Activated naive CD4-positive, alpha-beta T cell treated with anti-CD3 and anti-CD28 coated beads for 36 hours (primary cell): Measurements from ENCODE around the gene SLBP. TPM values are rescaled to one million over a fixed set of nuclear protein-coding genes. Genes with fewer than 3 reads are reported as not detected.

Experiments used
- CTCF ChIA-PET: fragments of 350-600 bp; sonication (Branson Sonifier 250); formaldehyde crosslinking; loops from one replicate; lab custom pipeline; 2021; ENCODE audit warnings: antibody characterized with exemption; lab: Charles Lee
- DNase-seq: peaks from one replicate; pipeline ENCODE4 v3.0.0-alpha.2; 2020
- H3K27ac Mint-ChIP-seq: one replicate; pipeline ENCODE4 v1.8.0; 2021; ENCODE audit warnings: mild to moderate bottlenecking, mixed read lengths
- H3K27me3 Mint-ChIP-seq: one replicate; pipeline ENCODE4 v1.8.0; 2021; ENCODE audit warnings: low read depth, mixed read lengths
- H3K36me3 Mint-ChIP-seq: one replicate; pipeline ENCODE4 v1.8.0; 2021; ENCODE audit warnings: low read depth, mixed read lengths
- H3K4me1 Mint-ChIP-seq: one replicate; pipeline ENCODE4 v1.8.0; 2021; ENCODE audit warnings: low read depth, mixed read lengths
- H3K4me3 Mint-ChIP-seq: one replicate; pipeline ENCODE4 v1.8.0; 2021; ENCODE audit warnings: mild to moderate bottlenecking, moderate library complexity, mixed read lengths
- H3K9me3 Mint-ChIP-seq: one replicate; pipeline ENCODE4 v1.8.0; 2021; ENCODE audit warnings: mixed read lengths
- intact Hi-C: fragments of 100-400 bp; cut with micrococcal nuclease; formaldehyde crosslinking; loops from one replicate; pipeline ENCODE4 v1.15.1; 2023
- total RNA-seq, 2 experiments: library from RNA; stranded (reverse); gene quantifications; one replicate each; pipeline ENCODE4 v1.2.3, GENCODE V29; 2021

Gene SLBP
- total RNA-seq, 2 experiments from 2014 or later: 75.4 to 77.1 TPM

DNA sequence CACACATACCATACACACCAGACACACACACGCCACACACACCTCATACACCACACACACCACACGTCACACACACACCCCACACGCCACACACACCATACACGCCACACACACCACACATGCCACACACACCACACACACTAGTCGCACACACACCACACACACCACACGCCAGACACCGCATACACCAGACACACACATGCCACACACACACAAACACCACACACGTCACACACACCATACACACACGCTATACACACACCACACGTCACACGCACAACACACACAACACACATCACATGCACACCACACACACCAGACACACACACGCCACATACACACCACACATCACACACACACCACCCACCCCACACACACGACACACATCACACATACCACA, 60.0 kb downstream of the SLBP start:
- CTCF ChIA-PET: no interaction called here
- intact Hi-C loops: no loop called here
- H3K36me3 Mint-ChIP-seq: no peaks in the 10 kb centered on the region
- no peaks in the 10 kb centered on the region for H3K9me3 Mint-ChIP-seq
- H3K27me3 Mint-ChIP-seq: no peaks in the 10 kb centered on the region
- no peak for DNase-seq
- H3K4me1 Mint-ChIP-seq: peaks cover 4% of the 10 kb centered on the region
- H3K4me3 Mint-ChIP-seq: no peak overlapping the region
- no peak overlapping the region for H3K27ac Mint-ChIP-seq

GRCh38 chr4:1651609-1652008, 60.5 kb downstream of the SLBP start:
- no peak for DNase-seq
- Mint-ChIP-seq H3K4me1 (peaks cover 4% of the 10 kb centered on the region), H3K4me3 (no peak overlapping the region), H3K27me3 (no peaks in the 10 kb centered on the region), H3K27ac (no peak overlapping the region), H3K36me3 (no peaks in the 10 kb centered on the region), H3K9me3 (no peaks in the 10 kb centered on the region)
- CTCF ChIA-PET: no interaction called here
- intact Hi-C loops: no loop called here

- CTCF ChIA-PET: interaction anchor here (0.8 kb wide), 1 partner anchor 160 kb away, joined by 3 read pairs; no protein-coding TSS in a partner anchor
- Mint-ChIP-seq H3K4me3 (no peak overlapping the region), H3K4me1 (peaks cover 4% of the 10 kb centered on the region), H3K36me3 (no peaks in the 10 kb centered on the region), H3K27me3 (no peaks in the 10 kb centered on the region), H3K9me3 (no peaks in the 10 kb centered on the region), H3K27ac (no peak overlapping the region)
- DNase-seq: no peak
- intact Hi-C loops: no loop called here
These were observed 63.2 kb downstream of the SLBP start for GRCh38 chr4:1648962-1649361.

DNA sequence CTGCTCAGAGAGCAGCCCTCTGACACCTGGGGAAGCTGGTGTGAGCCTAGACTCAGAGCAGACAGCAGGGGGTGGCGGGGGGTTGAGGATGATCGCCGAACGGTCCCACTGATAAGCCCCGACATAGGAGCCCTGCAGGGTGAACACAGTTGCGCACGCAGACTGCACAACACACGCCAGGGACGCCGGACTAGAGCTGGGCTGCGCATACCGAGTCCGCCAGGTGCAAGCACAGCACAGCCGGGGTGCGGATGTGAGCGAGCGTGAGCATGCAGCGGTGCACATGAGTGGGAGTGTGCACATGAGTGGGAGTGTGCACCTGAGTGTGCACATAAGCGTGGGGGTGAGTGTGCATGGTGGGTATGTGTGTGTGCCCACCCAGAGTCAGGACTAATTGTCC, 64.7 kb downstream of the SLBP start:
- CTCF ChIA-PET: interaction anchor here (0.7 to 1.4 kb wide), 2 partner anchors 18 to 101 kb away, joined by 4 read pairs; no protein-coding TSS in a partner anchor
- no peak overlapping the region for H3K27ac Mint-ChIP-seq
- no peak overlapping the region for H3K4me3 Mint-ChIP-seq
- intact Hi-C loops: no loop called here
- no peaks in the 10 kb centered on the region for H3K27me3 Mint-ChIP-seq
- H3K36me3 Mint-ChIP-seq: no peaks in the 10 kb centered on the region
- no peak for DNase-seq
- H3K9me3 Mint-ChIP-seq: no peaks in the 10 kb centered on the region
- H3K4me1 Mint-ChIP-seq: peaks cover 4% of the 10 kb centered on the region

- H3K36me3 Mint-ChIP-seq: no peaks in the 10 kb centered on the region
- CTCF ChIA-PET: interaction anchor here (0.6 to 1.4 kb wide), 2 partner anchors 17 to 253 kb away, joined by 3 to 4 read pairs; no protein-coding TSS in a partner anchor
- no peaks in the 10 kb centered on the region for H3K9me3 Mint-ChIP-seq
- intact Hi-C loops: no loop called here
- H3K27me3 Mint-ChIP-seq: no peaks in the 10 kb centered on the region
- DNase-seq: no peak
- H3K27ac Mint-ChIP-seq: no peak overlapping the region
- peaks cover 4% of the 10 kb centered on the region for H3K4me1 Mint-ChIP-seq
- no peak overlapping the region for H3K4me3 Mint-ChIP-seq
These were observed 65.4 kb downstream of the SLBP start for GRCh38 chr4:1646690-1647089.

- Mint-ChIP-seq H3K4me3 (no peak overlapping the region), H3K36me3 (no peaks in the 10 kb centered on the region), H3K9me3 (no peaks in the 10 kb centered on the region), H3K27ac (no peak overlapping the region), H3K27me3 (no peaks in the 10 kb centered on the region), H3K4me1 (peaks cover 4% of the 10 kb centered on the region)
- intact Hi-C loops: no loop called here
- CTCF ChIA-PET: interaction anchor here (1.0 kb wide), 1 partner anchor 15 kb away, joined by 3 read pairs; no protein-coding TSS in a partner anchor
- no peak for DNase-seq
These were observed 67.0 kb downstream of the SLBP start for GRCh38 chr4:1644891-1645657.

DNA sequence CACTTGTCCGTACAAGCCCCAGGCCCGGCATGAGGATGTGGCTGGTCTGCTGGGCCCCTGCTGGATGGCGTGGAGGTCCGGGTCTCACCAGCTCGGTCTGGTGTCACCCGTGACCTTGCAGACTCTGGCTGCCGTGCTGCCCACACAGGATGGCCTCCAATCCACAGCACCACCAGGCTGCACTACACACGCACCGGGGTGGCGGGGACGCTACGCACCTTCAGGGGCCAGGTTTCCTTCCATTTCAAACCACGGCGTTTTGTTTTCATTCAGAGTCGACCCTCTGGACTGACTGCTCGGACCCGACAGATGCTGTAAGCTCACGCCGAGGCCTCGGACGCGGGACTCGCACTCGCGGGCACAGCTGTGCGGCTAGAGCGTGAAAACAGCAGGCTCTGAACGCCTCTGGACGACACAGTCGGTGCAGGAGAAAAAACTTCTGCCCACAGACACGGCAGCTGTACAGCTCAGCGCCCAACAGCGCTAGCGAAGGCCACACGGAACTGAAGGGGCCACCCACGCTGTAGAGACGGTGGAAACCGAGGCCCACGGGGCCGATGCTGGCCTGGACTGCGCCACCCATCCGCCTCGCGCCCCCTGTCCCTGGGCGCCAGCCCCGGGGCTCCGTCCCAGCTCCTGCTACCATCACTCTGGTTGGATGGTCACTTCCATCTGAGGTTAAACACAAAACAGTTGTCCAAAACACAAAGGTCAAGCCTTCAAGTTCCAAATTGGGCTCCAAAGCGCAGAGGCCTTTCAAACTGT, 68.0 kb downstream of the SLBP start:
- CTCF ChIA-PET: no interaction called here
- no peak overlapping the region for H3K4me3 Mint-ChIP-seq
- peaks cover 4% of the 10 kb centered on the region for H3K4me1 Mint-ChIP-seq
- H3K9me3 Mint-ChIP-seq: no peaks in the 10 kb centered on the region
- no peaks in the 10 kb centered on the region for H3K36me3 Mint-ChIP-seq
- H3K27me3 Mint-ChIP-seq: no peaks in the 10 kb centered on the region
- H3K27ac Mint-ChIP-seq: no peak overlapping the region
- DNase-seq: no peak
- intact Hi-C loops: no loop called here

Other genes starting within 250 kb of the SLBP start
- 1 to 10 TPM; 2.6 to 3.0 TPM for gene FAM53A, start 28.0 kb downstream of the SLBP start, total RNA-seq
- gene TMEM129, start 9.0 kb upstream of the SLBP start, total RNA-seq: 10 to 100 TPM; 19.0 to 19.8 TPM
- gene TACC3, start 9.2 kb upstream of the SLBP start, total RNA-seq: 100 to 1,000 TPM; 246 to 264 TPM
- gene FGFR3, start 81.0 kb upstream of the SLBP start, total RNA-seq: under 1 TPM; 0.27 to 0.52 TPM
- 10 to 100 TPM; 36.3 to 40.5 TPM for gene LETM1, start 143.8 kb upstream of the SLBP start, total RNA-seq
- gene NSD2, start 159.1 kb upstream of the SLBP start, total RNA-seq: 100 to 1,000 TPM; 246 to 250 TPM